ENCODE measurements around the gene CLMN. TPM values are rescaled to one million over a fixed set of nuclear protein-coding genes. Genes with fewer than 3 reads are reported as not detected.

CLMN gene
- total and polyA plus RNA-seq, 2 experiments from 2014 or later = 15.7 to 40.0 TPM

- Histone ChIP-seq H2AFZ (no peak overlapping the region), H3K36me3 (replicated peaks; ENCODE audit: insufficient read depth, low read depth) (no peaks in the 10 kb centered on the region), H3K27ac (no peak overlapping the region), H3K79me2 (peaks cover 19% of the 10 kb centered on the region), H3K4me3 (no peak overlapping the region), H4K20me1 (ENCODE audit: insufficient read depth, poor library complexity, severe bottlenecking) (no peaks in the 10 kb centered on the region), H3K4me2 (no peak overlapping the region), H3K4me1 (ENCODE audit: insufficient read depth) (peaks cover 14% of the 10 kb centered on the region), H3K9me2 (replicated peaks; ENCODE audit: insufficient read depth) (no peaks in the 10 kb centered on the region), H3K27me3 (no peaks in the 10 kb centered on the region), H3K9me3 (ENCODE audit: low read depth) (no peaks in the 10 kb centered on the region)
- DNase-seq (ENCODE audit: low spot score) = no peak
- 89% methylated on average over 7 of the region's 7 CpGs for WGBS (ENCODE audit: low lambda C conversion rate, missing lambda C conversion rate)
- no peak for TF ChIP-seq EZH2phosphoT487 (IDR thresholded peaks at IDR 0.05; ENCODE audit: low read depth, severe bottlenecking, unreplicated experiment)
- no peak for TF ChIP-seq CTCF (IDR thresholded peaks at IDR 0.05; ENCODE audit: poor library complexity)
- TF ChIP-seq EZH2 (IDR thresholded peaks at IDR 0.05; ENCODE audit: borderline replicate concordance) = no peak
Observed at GRCh38 chr14:95315579-95315978, 4.1 kb downstream of the CLMN start.

DNA sequence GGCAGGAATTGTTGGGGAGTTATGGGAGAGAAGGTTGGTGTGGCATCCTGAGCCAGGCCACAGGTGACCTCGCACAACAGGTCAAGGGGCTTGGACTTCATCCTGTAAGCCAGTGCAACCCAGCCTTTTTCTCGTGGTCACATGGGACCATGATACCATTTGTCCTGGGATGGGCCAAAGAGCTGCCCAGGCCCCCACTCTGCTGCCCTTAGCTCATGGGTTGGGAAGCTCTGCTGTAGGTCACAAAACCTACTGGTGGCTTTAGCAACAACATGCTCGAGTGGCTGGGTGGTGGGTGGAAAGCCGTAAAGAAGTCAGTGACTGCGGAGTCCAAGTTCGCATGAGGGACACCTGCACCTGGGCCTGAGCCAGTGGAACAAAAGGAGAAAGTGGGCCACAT, 4.6 kb downstream of the CLMN start:
- H3K4me1 ChIP-seq (ENCODE audit: insufficient read depth) = peaks cover 14% of the 10 kb centered on the region
- H3K9me3 ChIP-seq (ENCODE audit: low read depth) = no peaks in the 10 kb centered on the region
- no peak for DNase-seq (ENCODE audit: low spot score)
- H4K20me1 ChIP-seq (ENCODE audit: insufficient read depth, poor library complexity, severe bottlenecking) = no peaks in the 10 kb centered on the region
- H3K27me3 ChIP-seq = no peaks in the 10 kb centered on the region
- H3K36me3 ChIP-seq (replicated peaks; ENCODE audit: insufficient read depth, low read depth) = no peaks in the 10 kb centered on the region
- no peak overlapping the region for H2AFZ ChIP-seq
- peaks cover 20% of the 10 kb centered on the region for H3K79me2 ChIP-seq
- TF ChIP-seq EZH2 (IDR thresholded peaks at IDR 0.05; ENCODE audit: borderline replicate concordance) (no peak), EZH2phosphoT487 (IDR thresholded peaks at IDR 0.05; ENCODE audit: low read depth, severe bottlenecking, unreplicated experiment) (no peak), CTCF (IDR thresholded peaks at IDR 0.05; ENCODE audit: poor library complexity) (no peak)
- H3K4me2 ChIP-seq = no peak overlapping the region
- WGBS (ENCODE audit: low lambda C conversion rate, missing lambda C conversion rate) = 94% methylated on average over 6 of the region's 6 CpGs
- H3K27ac ChIP-seq = peak overlapping the region; percentile 67
- no peak overlapping the region for H3K4me3 ChIP-seq
- no peaks in the 10 kb centered on the region for H3K9me2 ChIP-seq (replicated peaks; ENCODE audit: insufficient read depth)

- Histone ChIP-seq H3K9me3 (ENCODE audit: low read depth) (no peaks in the 10 kb centered on the region), H3K4me2 (peak overlapping the region; percentile 34), H4K20me1 (ENCODE audit: insufficient read depth, poor library complexity, severe bottlenecking) (no peaks in the 10 kb centered on the region), H3K27ac (peak overlapping the region; percentile 67), H3K9me2 (replicated peaks; ENCODE audit: insufficient read depth) (no peaks in the 10 kb centered on the region), H3K79me2 (peaks cover 23% of the 10 kb centered on the region), H3K4me1 (ENCODE audit: insufficient read depth) (peaks cover 14% of the 10 kb centered on the region), H3K4me3 (no peak overlapping the region), H3K27me3 (no peaks in the 10 kb centered on the region), H3K36me3 (replicated peaks; ENCODE audit: insufficient read depth, low read depth) (no peaks in the 10 kb centered on the region), H2AFZ (no peak overlapping the region)
- 83% methylated on average over 6 of the region's 6 CpGs for WGBS (ENCODE audit: low lambda C conversion rate, missing lambda C conversion rate)
- DNase-seq (ENCODE audit: low spot score) = peak; percentile 61
- no peak for TF ChIP-seq CTCF (IDR thresholded peaks at IDR 0.05; ENCODE audit: poor library complexity)
- TF ChIP-seq EZH2 (IDR thresholded peaks at IDR 0.05; ENCODE audit: borderline replicate concordance) = no peak
- no peak for TF ChIP-seq EZH2phosphoT487 (IDR thresholded peaks at IDR 0.05; ENCODE audit: low read depth, severe bottlenecking, unreplicated experiment)
Observed at GRCh38 chr14:95314609-95315008, 5.1 kb downstream of the CLMN start.

- Histone ChIP-seq H3K9me3 (ENCODE audit: low read depth) (no peaks in the 10 kb centered on the region), H3K4me2 (peak overlapping the region; percentile 34), H2AFZ (no peak overlapping the region), H3K27me3 (no peaks in the 10 kb centered on the region), H3K36me3 (replicated peaks; ENCODE audit: insufficient read depth, low read depth) (no peaks in the 10 kb centered on the region), H3K4me1 (ENCODE audit: insufficient read depth) (peaks cover 14% of the 10 kb centered on the region), H4K20me1 (ENCODE audit: insufficient read depth, poor library complexity, severe bottlenecking) (no peaks in the 10 kb centered on the region), H3K4me3 (no peak overlapping the region), H3K9me2 (replicated peaks; ENCODE audit: insufficient read depth) (no peaks in the 10 kb centered on the region), H3K27ac (peak overlapping the region; percentile 67), H3K79me2 (peaks cover 25% of the 10 kb centered on the region)
- TF ChIP-seq CTCF (IDR thresholded peaks at IDR 0.05; ENCODE audit: poor library complexity) = no peak
- TF ChIP-seq EZH2 (IDR thresholded peaks at IDR 0.05; ENCODE audit: borderline replicate concordance) = no peak
- TF ChIP-seq EZH2phosphoT487 (IDR thresholded peaks at IDR 0.05; ENCODE audit: low read depth, severe bottlenecking, unreplicated experiment) = no peak
- WGBS (ENCODE audit: low lambda C conversion rate, missing lambda C conversion rate) = 70% methylated on average over 5 of the region's 5 CpGs
- peak; percentile 81 for DNase-seq (ENCODE audit: low spot score)
Observed at GRCh38 chr14:95313707-95314106, 6.0 kb downstream of the CLMN start.
